Measurements from ENCODE around the gene PNPLA8. TPM values are rescaled to one million over a fixed set of nuclear protein-coding genes. Genes with fewer than 3 reads are reported as not detected.

The PNPLA8 gene
- total and polyA plus RNA-seq, 4 donors = 14.7 to 30.3 (median 23.0) TPM

GRCh38 chr7:108427766-108428165, 98.2 kb downstream of the PNPLA8 start:
- Histone ChIP-seq H3K4me1 (ENCODE audit: control insufficient read depth in 4 of 4, insufficient read depth in 4 of 4, low read length in 3 of 4) (no peaks in the 10 kb centered on the region), H3K9me3 (ENCODE audit: control insufficient read depth in 4 of 4, low read length in 3 of 4) (no peaks in the 10 kb centered on the region), H3K4me3 (ENCODE audit: low read depth in 1 of 3, low read length in 3 of 3) (no peak overlapping the region), H3K27me3 (ENCODE audit: control insufficient read depth in 4 of 4, insufficient read depth in 4 of 4, low read length in 3 of 4) (peaks cover 0 to 8% (median 0%) of the 10 kb centered on the region in 4 donors), H3K36me3 (ENCODE audit: control insufficient read depth in 4 of 4, insufficient read depth in 3 of 4, low read depth in 1 of 4, low read length in 3 of 4) (no peaks in the 10 kb centered on the region), H3K27ac (ENCODE audit: low read depth in 1 of 2, low read length in 2 of 2) (no peak overlapping the region), H3K9ac (ENCODE audit: low read depth in 1 of 2, low read length in 2 of 2) (no peak overlapping the region)
- no peak for DNase-seq (ENCODE audit: low spot score)
- TF ChIP-seq, protein P1, sequence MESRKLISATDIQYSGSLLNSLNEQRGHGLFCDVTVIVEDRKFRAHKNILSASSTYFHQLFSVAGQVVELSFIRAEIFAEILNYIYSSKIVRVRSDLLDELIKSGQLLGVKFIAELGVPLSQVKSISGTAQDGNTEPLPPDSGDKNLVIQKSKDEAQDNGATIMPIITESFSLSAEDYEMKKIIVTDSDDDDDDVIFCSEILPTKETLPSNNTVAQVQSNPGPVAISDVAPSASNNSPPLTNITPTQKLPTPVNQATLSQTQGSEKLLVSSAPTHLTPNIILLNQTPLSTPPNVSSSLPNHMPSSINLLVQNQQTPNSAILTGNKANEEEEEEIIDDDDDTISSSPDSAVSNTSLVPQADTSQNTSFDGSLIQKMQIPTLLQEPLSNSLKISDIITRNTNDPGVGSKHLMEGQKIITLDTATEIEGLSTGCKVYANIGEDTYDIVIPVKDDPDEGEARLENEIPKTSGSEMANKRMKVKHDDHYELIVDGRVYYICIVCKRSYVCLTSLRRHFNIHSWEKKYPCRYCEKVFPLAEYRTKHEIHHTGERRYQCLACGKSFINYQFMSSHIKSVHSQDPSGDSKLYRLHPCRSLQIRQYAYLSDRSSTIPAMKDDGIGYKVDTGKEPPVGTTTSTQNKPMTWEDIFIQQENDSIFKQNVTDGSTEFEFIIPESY (IDR thresholded peaks at IDR 0.05) = no peak
- no peak for TF ChIP-seq GABPA (IDR thresholded peaks at IDR 0.05 in 1 of 2, conservative IDR thresholded peaks at IDR 0.05 in 1 of 2)
- TF ChIP-seq YY1 (IDR thresholded peaks at IDR 0.05) = no peak
- TF ChIP-seq JUND (IDR thresholded peaks at IDR 0.05) = no peak
- no peak for TF ChIP-seq NR2F2 (IDR thresholded peaks at IDR 0.05)
- TF ChIP-seq HNF4G (IDR thresholded peaks at IDR 0.05) = no peak
- no peak for TF ChIP-seq RXRA (IDR thresholded peaks at IDR 0.05)
- no peak for TF ChIP-seq FOXA1 (IDR thresholded peaks at IDR 0.05)
- no peak for TF ChIP-seq TAF1 (conservative IDR thresholded peaks at IDR 0.05)
- TF ChIP-seq FOXA2 (IDR thresholded peaks at IDR 0.05) = no peak
- TF ChIP-seq, protein P2, sequence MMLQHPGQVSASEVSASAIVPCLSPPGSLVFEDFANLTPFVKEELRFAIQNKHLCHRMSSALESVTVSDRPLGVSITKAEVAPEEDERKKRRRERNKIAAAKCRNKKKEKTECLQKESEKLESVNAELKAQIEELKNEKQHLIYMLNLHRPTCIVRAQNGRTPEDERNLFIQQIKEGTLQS (IDR thresholded peaks at IDR 0.05) = no peak
- no peak for TF ChIP-seq EGR1 (IDR thresholded peaks at IDR 0.05; ENCODE audit: low read depth in 2 of 2)
- TF ChIP-seq HNF4A (conservative IDR thresholded peaks at IDR 0.05) = no peak
- WGBS = 45% methylated on average over 1 of the region's 1 CpG

DNA sequence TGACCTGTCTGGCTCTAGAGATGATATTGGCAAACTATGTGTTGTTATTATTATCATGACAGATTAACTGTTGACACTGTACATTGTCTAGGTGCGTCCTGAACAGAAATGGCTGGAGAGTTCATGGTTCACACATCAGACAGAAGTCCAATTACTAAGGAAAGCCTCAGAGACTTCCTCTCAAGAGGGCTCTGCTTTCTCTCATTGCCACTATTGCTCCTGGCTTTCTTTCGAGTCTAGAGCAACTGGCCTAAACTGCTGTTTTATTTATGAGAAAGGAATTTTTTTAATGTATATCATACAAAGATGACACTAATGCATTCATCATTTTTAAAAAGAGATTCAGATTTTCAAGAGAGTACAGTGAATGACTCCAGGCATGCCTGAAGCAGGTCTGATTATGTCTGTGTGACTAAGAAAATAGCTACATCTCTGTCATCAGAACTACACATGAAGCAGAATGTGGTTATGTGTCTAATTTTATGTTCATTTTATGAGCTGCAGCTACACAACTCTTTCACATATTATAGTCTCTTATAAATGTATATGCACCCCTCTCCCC, 100.1 kb downstream of the PNPLA8 start:
- Histone ChIP-seq H3K27ac (ENCODE audit: low read depth in 1 of 2, low read length in 2 of 2) (no peak overlapping the region), H3K9ac (ENCODE audit: low read depth in 1 of 2, low read length in 2 of 2) (no peak overlapping the region), H3K27me3 (ENCODE audit: control insufficient read depth in 4 of 4, insufficient read depth in 4 of 4, low read length in 3 of 4) (peaks cover 0 to 10% (median 0%) of the 10 kb centered on the region in 4 donors), H3K36me3 (ENCODE audit: control insufficient read depth in 4 of 4, insufficient read depth in 3 of 4, low read depth in 1 of 4, low read length in 3 of 4) (no peaks in the 10 kb centered on the region), H3K4me1 (ENCODE audit: control insufficient read depth in 4 of 4, insufficient read depth in 4 of 4, low read length in 3 of 4) (no peaks in the 10 kb centered on the region), H3K9me3 (ENCODE audit: control insufficient read depth in 4 of 4, low read length in 3 of 4) (no peaks in the 10 kb centered on the region), H3K4me3 (ENCODE audit: low read depth in 1 of 3, low read length in 3 of 3) (no peak overlapping the region)
- WGBS = 75% methylated on average over 2 of the region's 2 CpGs
- no peak for DNase-seq (ENCODE audit: low spot score)
- TF ChIP-seq SP1 (IDR thresholded peaks at IDR 0.05) (no peak), JUND (IDR thresholded peaks at IDR 0.05) (no peak), GABPA (IDR thresholded peaks at IDR 0.05 in 1 of 2, conservative IDR thresholded peaks at IDR 0.05 in 1 of 2) (no peak), EGR1 (IDR thresholded peaks at IDR 0.05; ENCODE audit: low read depth in 2 of 2) (no peak), YY1 (IDR thresholded peaks at IDR 0.05) (no peak), HNF4A (conservative IDR thresholded peaks at IDR 0.05) (no peak), TAF1 (conservative IDR thresholded peaks at IDR 0.05) (no peak), FOXA1 (IDR thresholded peaks at IDR 0.05) (no peak), NR2F2 (IDR thresholded peaks at IDR 0.05) (no peak), RAD21 (IDR thresholded peaks at IDR 0.05) (no peak), RXRA (IDR thresholded peaks at IDR 0.05) (no peak), CTCF (IDR thresholded peaks at IDR 0.05; ENCODE audit: low read depth, low read length, missing input control) (no peak)
- TF ChIP-seq, protein P3, sequence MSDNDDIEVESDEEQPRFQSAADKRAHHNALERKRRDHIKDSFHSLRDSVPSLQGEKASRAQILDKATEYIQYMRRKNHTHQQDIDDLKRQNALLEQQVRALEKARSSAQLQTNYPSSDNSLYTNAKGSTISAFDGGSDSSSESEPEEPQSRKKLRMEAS (IDR thresholded peaks at IDR 0.05) = no peak
- TF ChIP-seq, protein P1 (IDR thresholded peaks at IDR 0.05) = no peak
- TF ChIP-seq, protein P2 (IDR thresholded peaks at IDR 0.05) = no peak
- TF ChIP-seq, protein P4, sequence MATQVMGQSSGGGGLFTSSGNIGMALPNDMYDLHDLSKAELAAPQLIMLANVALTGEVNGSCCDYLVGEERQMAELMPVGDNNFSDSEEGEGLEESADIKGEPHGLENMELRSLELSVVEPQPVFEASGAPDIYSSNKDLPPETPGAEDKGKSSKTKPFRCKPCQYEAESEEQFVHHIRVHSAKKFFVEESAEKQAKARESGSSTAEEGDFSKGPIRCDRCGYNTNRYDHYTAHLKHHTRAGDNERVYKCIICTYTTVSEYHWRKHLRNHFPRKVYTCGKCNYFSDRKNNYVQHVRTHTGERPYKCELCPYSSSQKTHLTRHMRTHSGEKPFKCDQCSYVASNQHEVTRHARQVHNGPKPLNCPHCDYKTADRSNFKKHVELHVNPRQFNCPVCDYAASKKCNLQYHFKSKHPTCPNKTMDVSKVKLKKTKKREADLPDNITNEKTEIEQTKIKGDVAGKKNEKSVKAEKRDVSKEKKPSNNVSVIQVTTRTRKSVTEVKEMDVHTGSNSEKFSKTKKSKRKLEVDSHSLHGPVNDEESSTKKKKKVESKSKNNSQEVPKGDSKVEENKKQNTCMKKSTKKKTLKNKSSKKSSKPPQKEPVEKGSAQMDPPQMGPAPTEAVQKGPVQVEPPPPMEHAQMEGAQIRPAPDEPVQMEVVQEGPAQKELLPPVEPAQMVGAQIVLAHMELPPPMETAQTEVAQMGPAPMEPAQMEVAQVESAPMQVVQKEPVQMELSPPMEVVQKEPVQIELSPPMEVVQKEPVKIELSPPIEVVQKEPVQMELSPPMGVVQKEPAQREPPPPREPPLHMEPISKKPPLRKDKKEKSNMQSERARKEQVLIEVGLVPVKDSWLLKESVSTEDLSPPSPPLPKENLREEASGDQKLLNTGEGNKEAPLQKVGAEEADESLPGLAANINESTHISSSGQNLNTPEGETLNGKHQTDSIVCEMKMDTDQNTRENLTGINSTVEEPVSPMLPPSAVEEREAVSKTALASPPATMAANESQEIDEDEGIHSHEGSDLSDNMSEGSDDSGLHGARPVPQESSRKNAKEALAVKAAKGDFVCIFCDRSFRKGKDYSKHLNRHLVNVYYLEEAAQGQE (IDR thresholded peaks at IDR 0.05) = no peak
